HepG2 (cell line): ENCODE data around the gene NAPB. TPM values are rescaled to one million over a fixed set of nuclear protein-coding genes. Genes with fewer than 3 reads are reported as not detected.

Experiments
- BRF2 ChIP-seq: sonication (generic); formaldehyde crosslinking; IDR thresholded peaks from 2 replicates; pipeline ENCODE4 v1.8.1; 2022; ENCODE audit warnings: mild to moderate bottlenecking, missing genetic modification reagents
- KDM5A ChIP-seq: fragments of 200-600 bp; sonication (generic); IDR thresholded peaks from 2 replicates; pipeline ENCODE4 v1.7.0; 2018; ENCODE audit warnings: antibody characterized with exemption, mild to moderate bottlenecking, low read length, borderline replicate concordance
- MAFK ChIP-seq, 2 experiments: IDR thresholded peaks in 1 of 2; conservative IDR thresholded peaks in 1 of 2; 2 replicates each; pipeline ENCODE4 v1.6.1; 2011; ENCODE audit warnings: improper control_type of control experiment in 2 of 2, low read length in 2 of 2
- NFIC ChIP-seq: IDR thresholded peaks from 2 replicates; pipeline ENCODE4 v1.6.1; 2012; ENCODE audit warnings: mild to moderate bottlenecking, low read length, inconsistent platforms
- NR2F6 ChIP-seq, 2 experiments: IDR thresholded peaks; 2 replicates each; pipeline ENCODE4 v1.6.1; 2016; ENCODE audit warnings: antibody characterized with exemption in 1 of 2, mild to moderate bottlenecking in 1 of 2
- PLRG1 ChIP-seq: fragments of 450-650 bp; conservative IDR thresholded peaks from 2 replicates; pipeline ENCODE4 v1.6.1; 2016
- SIN3A ChIP-seq: IDR thresholded peaks from 2 replicates; pipeline ENCODE4 v1.6.1; 2011; ENCODE audit warnings: low read depth, mild to moderate bottlenecking, control low read depth, low read length, borderline replicate concordance
- SNAI1 ChIP-seq: sonication (generic); formaldehyde crosslinking; IDR thresholded peaks from 2 replicates; pipeline ENCODE4 v1.5.0; 2020; ENCODE audit warnings: mild to moderate bottlenecking, missing genetic modification reagents, borderline replicate concordance
- SNAPC2 ChIP-seq: sonication (generic); formaldehyde crosslinking; IDR thresholded peaks from 2 replicates; pipeline ENCODE4 v1.8.1; 2022; ENCODE audit warnings: mild to moderate bottlenecking, missing genetic modification reagents
- TBP ChIP-seq: sonication (generic); formaldehyde crosslinking; IDR thresholded peaks from 2 replicates; pipeline ENCODE4 v1.5.0; 2020; ENCODE audit warnings: missing genetic modification reagents
- TOPORS ChIP-seq: sonication (generic); formaldehyde crosslinking; IDR thresholded peaks from 2 replicates; pipeline ENCODE4 v1.8.0; 2023; ENCODE audit warnings: mild to moderate bottlenecking, missing genetic modification reagents
- ZNF33A ChIP-seq: sonication (generic); formaldehyde crosslinking; IDR thresholded peaks from 2 replicates; pipeline ENCODE4 v1.5.1; 2020; ENCODE audit warnings: missing genetic modification reagents, mild to moderate bottlenecking, moderate library complexity, borderline replicate concordance
- ZNF83 ChIP-seq: sonication (generic); formaldehyde crosslinking; IDR thresholded peaks from 2 replicates; pipeline ENCODE4 v1.4.0; 2020; ENCODE audit warnings: missing genetic modification reagents, mild to moderate bottlenecking, borderline replicate concordance
- polyA plus RNA-seq, 8 experiments: library from polyadenylated mRNA; depleted of rRNA in 3 of 8; stranded (reverse) in 7 of 8; unstranded in 1 of 8; fragments of >200 nt; fragmentation: Illumina TruSeq in 4 of 8; extraction: Trizol in 4 of 8; gene quantifications; 2 replicates each; pipeline versions ENCODE4 v1.2.1 to v1.2.3, GENCODE V29; 2011 to 2016; ENCODE audit warnings: low read depth in 4 of 8, missing spikeins in 1 of 8, mixed read lengths in 1 of 8; ENCODE audit not compliant: insufficient read depth in 1 of 8
- total RNA-seq, 5 experiments: library from RNA; depleted of rRNA; stranded (reverse); fragments of >200 nt; fragmentation: Illumina TruSeq; extraction: Trizol; gene quantifications; 2 replicates each; pipeline ENCODE4 v1.2.3, GENCODE V29; 2016; ENCODE audit warnings: low read depth in 1 of 5
- TF ChIP-seq, protein P1 (sequence below): sonication (generic); formaldehyde crosslinking; IDR thresholded peaks from 2 replicates; pipeline ENCODE4 v1.5.1; 2020; ENCODE audit warnings: missing genetic modification reagents, mild to moderate bottlenecking, borderline replicate concordance
- TF ChIP-seq, protein P2 (sequence below): sonication (generic); formaldehyde crosslinking; IDR thresholded peaks from 2 replicates; pipeline ENCODE4 v1.8.1; 2023; ENCODE audit warnings: mild to moderate bottlenecking, missing genetic modification reagents, borderline replicate concordance

Gene NAPB
- total and polyA plus RNA-seq, 2 of the 13 experiments (the other 11 are each of a cell fraction or from before 2014, with no cell fraction given), result 15.2 to 16.1 TPM

GRCh38 chr20:23361119-23361475 lies 60.2 kb downstream of the NAPB start (continued):
- TF ChIP-seq SNAI1 (CRISPR knock-in tag) (no peak), SIN3A (0 out of 2 replicates have a peak, but pooled peaks have one; percentile 17), MAFK (conservative IDR thresholded peaks at IDR 0.05 in 1 of 2, IDR thresholded peaks at IDR 0.05 in 1 of 2; ENCODE audit: low read length in 2 of 2) (peak; percentile 96 to 98), NFIC (0 out of 2 replicates have a peak, but pooled peaks have one; percentile 42), BRF2 (CRISPR knock-in tag) (no peak), ZNF33A (CRISPR knock-in tag) (no peak), ZNF83 (CRISPR knock-in tag) (no peak), KDM5A (peak; percentile 59; the same call in 1 of the 2 replicates), TBP (CRISPR knock-in tag) (no peak), SNAPC2 (CRISPR knock-in tag) (no peak), TOPORS (CRISPR knock-in tag) (no peak), NR2F6 (IDR thresholded peaks at IDR 0.05) (no peak), NR2F6 (CRISPR knock-in tag; IDR thresholded peaks at IDR 0.05) (peak; percentile 5; the same call in 1 of the 2 replicates), PLRG1 (no peak)
- TF ChIP-seq, protein P1, sequence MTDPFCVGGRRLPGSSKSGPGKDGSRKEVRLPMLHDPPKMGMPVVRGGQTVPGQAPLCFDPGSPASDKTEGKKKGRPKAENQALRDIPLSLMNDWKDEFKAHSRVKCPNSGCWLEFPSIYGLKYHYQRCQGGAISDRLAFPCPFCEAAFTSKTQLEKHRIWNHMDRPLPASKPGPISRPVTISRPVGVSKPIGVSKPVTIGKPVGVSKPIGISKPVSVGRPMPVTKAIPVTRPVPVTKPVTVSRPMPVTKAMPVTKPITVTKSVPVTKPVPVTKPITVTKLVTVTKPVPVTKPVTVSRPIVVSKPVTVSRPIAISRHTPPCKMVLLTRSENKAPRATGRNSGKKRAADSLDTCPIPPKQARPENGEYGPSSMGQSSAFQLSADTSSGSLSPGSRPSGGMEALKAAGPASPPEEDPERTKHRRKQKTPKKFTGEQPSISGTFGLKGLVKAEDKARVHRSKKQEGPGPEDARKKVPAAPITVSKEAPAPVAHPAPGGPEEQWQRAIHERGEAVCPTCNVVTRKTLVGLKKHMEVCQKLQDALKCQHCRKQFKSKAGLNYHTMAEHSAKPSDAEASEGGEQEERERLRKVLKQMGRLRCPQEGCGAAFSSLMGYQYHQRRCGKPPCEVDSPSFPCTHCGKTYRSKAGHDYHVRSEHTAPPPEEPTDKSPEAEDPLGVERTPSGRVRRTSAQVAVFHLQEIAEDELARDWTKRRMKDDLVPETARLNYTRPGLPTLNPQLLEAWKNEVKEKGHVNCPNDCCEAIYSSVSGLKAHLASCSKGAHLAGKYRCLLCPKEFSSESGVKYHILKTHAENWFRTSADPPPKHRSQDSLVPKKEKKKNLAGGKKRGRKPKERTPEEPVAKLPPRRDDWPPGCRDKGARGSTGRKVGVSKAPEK (CRISPR knock-in tag), result peak; percentile 20; the same call in 1 of the 2 replicates
- TF ChIP-seq, protein P2, sequence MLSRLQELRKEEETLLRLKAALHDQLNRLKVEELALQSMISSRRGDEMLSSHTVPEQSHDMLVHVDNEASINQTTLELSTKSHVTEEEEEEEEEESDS, result peak; percentile 24; the same call in 1 of the 2 replicates
